IPS DF 6.9 (cell line): ENCODE measurements around the gene TSC22D1.

Source experiments
- DNase-seq: peaks from one replicate; pipeline ENCODE4 v3.0.0-alpha.2; 2013; ENCODE audit warnings: low read depth, low spot score
- H3K27ac ChIP-seq: one replicate; pipeline ENCODE4 v1.5.1; 2013; ENCODE audit warnings: low read length, control low read depth
- H3K27me3 ChIP-seq: 2 replicates; pipeline ENCODE4 v1.6.1; 2013; ENCODE audit warnings: mild to moderate bottlenecking, low read length; ENCODE audit not compliant: control insufficient read depth, insufficient read depth
- H3K36me3 ChIP-seq: 2 replicates; pipeline ENCODE4 v1.6.1; 2013; ENCODE audit warnings: low read length; ENCODE audit not compliant: control insufficient read depth, insufficient read depth
- H3K4me1 ChIP-seq: 2 replicates; pipeline ENCODE4 v1.6.1; 2013; ENCODE audit warnings: low read length; ENCODE audit not compliant: control insufficient read depth, insufficient read depth
- H3K4me3 ChIP-seq: 2 replicates; pipeline ENCODE4 v1.5.1; 2013; ENCODE audit warnings: mild to moderate bottlenecking, low read length
- H3K9me3 ChIP-seq: 2 replicates; pipeline ENCODE4 v1.6.1; 2013; ENCODE audit warnings: low read length, inconsistent platforms; ENCODE audit not compliant: control insufficient read depth, insufficient read depth
- WGBS: extraction: QIAGEN DNeasy Blood & Tissue Kit; methylation state at CpG from one replicate; pipeline ENCODE4 v1.1.7; 2013; ENCODE audit warnings: mixed read lengths, missing lambda C conversion rate; ENCODE audit not compliant: insufficient read length, insufficient coverage; 5-methylcytosine and 5-hydroxymethylcytosine counted together

Gene TSC22D1

GRCh38 chr13:44434766-44435141 is 141.4 kb downstream of the TSC22D1 start:
- no CpG with 5 or more reads among the region's 4 CpGs for WGBS
- H3K27me3 ChIP-seq: no peaks in the 10 kb centered on the region
- H3K9me3 ChIP-seq: no peaks in the 10 kb centered on the region

GRCh38 chr13:44433863-44434765 is 142.0 kb downstream of the TSC22D1 start:
- peaks cover 2% of the 10 kb centered on the region for H3K4me1 ChIP-seq
- no peak overlapping the region for H3K27ac ChIP-seq
- no peak overlapping the region; the same call in 1 of the 2 replicates for H3K4me3 ChIP-seq
- DNase-seq: no peak
- no peaks in the 10 kb centered on the region for H3K27me3 ChIP-seq
- no CpG with 5 or more reads among the region's 15 CpGs for WGBS
- H3K36me3 ChIP-seq: peaks cover 8% of the 10 kb centered on the region
- no peaks in the 10 kb centered on the region for H3K9me3 ChIP-seq

More at GRCh38 chr13:44434766-44435141, 141.4 kb downstream of the TSC22D1 start:
- DNase-seq: no peak
- Histone ChIP-seq H3K4me1 (peaks cover 2% of the 10 kb centered on the region), H3K36me3 (peaks cover 8% of the 10 kb centered on the region), H3K4me3 (peak overlapping the region; percentile 44; the same call in 1 of the 2 replicates), H3K27ac (no peak overlapping the region)

- no CpG with 5 or more reads among the region's 5 CpGs for WGBS
- Histone ChIP-seq H3K4me1 (peaks cover 2% of the 10 kb centered on the region), H3K4me3 (no peak overlapping the region), H3K27me3 (no peaks in the 10 kb centered on the region), H3K9me3 (no peaks in the 10 kb centered on the region), H3K36me3 (peaks cover 8% of the 10 kb centered on the region), H3K27ac (no peak overlapping the region)
- no peak for DNase-seq
Observed at GRCh38 chr13:44432650-44433049, 143.5 kb downstream of the TSC22D1 start.

- no CpG with 5 or more reads among the region's 4 CpGs for whole genome bisulfite sequencing
- Histone ChIP-seq H3K27me3 (no peaks in the 10 kb centered on the region), H3K4me3 (no peak overlapping the region), H3K27ac (no peak overlapping the region), H3K9me3 (no peaks in the 10 kb centered on the region), H3K36me3 (peaks cover 8% of the 10 kb centered on the region), H3K4me1 (peaks cover 2% of the 10 kb centered on the region)
- DNase-seq: no peak
Observed at GRCh38 chr13:44431150-44431549, 145.0 kb downstream of the TSC22D1 start.

GRCh38 chr13:44429311-44429710 is 146.8 kb downstream of the TSC22D1 start:
- no CpG with 5 or more reads among the region's 2 CpGs for WGBS
- DNase-seq: no peak
- no peaks in the 10 kb centered on the region for H3K27me3 ChIP-seq
- H3K4me3 ChIP-seq: no peak overlapping the region
- H3K4me1 ChIP-seq: no peaks in the 10 kb centered on the region
- no peaks in the 10 kb centered on the region for H3K9me3 ChIP-seq
- no peak overlapping the region for H3K27ac ChIP-seq
- peaks cover 4% of the 10 kb centered on the region for H3K36me3 ChIP-seq

GRCh38 chr13:44426461-44426860 is 149.7 kb downstream of the TSC22D1 start:
- H3K36me3 ChIP-seq: no peaks in the 10 kb centered on the region
- DNase-seq: no peak
- H3K4me3 ChIP-seq: no peak overlapping the region
- H3K27ac ChIP-seq: no peak overlapping the region
- WGBS: no CpG with 5 or more reads among the region's 3 CpGs
- no peaks in the 10 kb centered on the region for H3K4me1 ChIP-seq
- no peaks in the 10 kb centered on the region for H3K27me3 ChIP-seq
- no peaks in the 10 kb centered on the region for H3K9me3 ChIP-seq

GRCh38 chr13:44425815-44426078 is 150.4 kb downstream of the TSC22D1 start:
- no peak overlapping the region for H3K27ac ChIP-seq
- WGBS: no CpG with 5 or more reads among the region's 2 CpGs
- no peaks in the 10 kb centered on the region; the same call in 1 of the 2 replicates for H3K4me1 ChIP-seq
- no peak for DNase-seq
- no peaks in the 10 kb centered on the region for H3K36me3 ChIP-seq
- no peak overlapping the region for H3K4me3 ChIP-seq
- H3K27me3 ChIP-seq: no peaks in the 10 kb centered on the region
- H3K9me3 ChIP-seq: no peaks in the 10 kb centered on the region

GRCh38 chr13:44425041-44425814 is 150.9 kb downstream of the TSC22D1 start:
- Histone ChIP-seq H3K9me3 (no peaks in the 10 kb centered on the region), H3K4me1 (no peaks in the 10 kb centered on the region; the same call in none of the 2 replicates), H3K36me3 (no peaks in the 10 kb centered on the region), H3K4me3 (no peak overlapping the region), H3K27me3 (no peaks in the 10 kb centered on the region), H3K27ac (no peak overlapping the region)
- DNase-seq: no peak
- WGBS: no CpG with 5 or more reads among the region's 9 CpGs

GRCh38 chr13:44423824-44424223 is 152.3 kb downstream of the TSC22D1 start:
- DNase-seq: no peak
- Histone ChIP-seq H3K36me3 (no peaks in the 10 kb centered on the region), H3K4me3 (no peak overlapping the region), H3K4me1 (no peaks in the 10 kb centered on the region; the same call in none of the 2 replicates), H3K9me3 (no peaks in the 10 kb centered on the region), H3K27ac (no peak overlapping the region), H3K27me3 (no peaks in the 10 kb centered on the region)
- WGBS: no CpG with 5 or more reads among the region's 5 CpGs

GRCh38 chr13:44422755-44423643 is 153.1 kb downstream of the TSC22D1 start:
- no peaks in the 10 kb centered on the region; the same call in none of the 2 replicates for H3K4me1 ChIP-seq
- DNase-seq: no peak
- WGBS: no CpG with 5 or more reads among the region's 15 CpGs
- H3K36me3 ChIP-seq: no peaks in the 10 kb centered on the region
- H3K9me3 ChIP-seq: no peaks in the 10 kb centered on the region
- no peak overlapping the region for H3K4me3 ChIP-seq
- H3K27me3 ChIP-seq: no peaks in the 10 kb centered on the region
- H3K27ac ChIP-seq: no peak overlapping the region
